ENCODE measurements around the gene MRPL2.
A peak's percentile ranks its signal among the peaks of the same experiment; 100 is the strongest.

Gene MRPL2

DNA sequence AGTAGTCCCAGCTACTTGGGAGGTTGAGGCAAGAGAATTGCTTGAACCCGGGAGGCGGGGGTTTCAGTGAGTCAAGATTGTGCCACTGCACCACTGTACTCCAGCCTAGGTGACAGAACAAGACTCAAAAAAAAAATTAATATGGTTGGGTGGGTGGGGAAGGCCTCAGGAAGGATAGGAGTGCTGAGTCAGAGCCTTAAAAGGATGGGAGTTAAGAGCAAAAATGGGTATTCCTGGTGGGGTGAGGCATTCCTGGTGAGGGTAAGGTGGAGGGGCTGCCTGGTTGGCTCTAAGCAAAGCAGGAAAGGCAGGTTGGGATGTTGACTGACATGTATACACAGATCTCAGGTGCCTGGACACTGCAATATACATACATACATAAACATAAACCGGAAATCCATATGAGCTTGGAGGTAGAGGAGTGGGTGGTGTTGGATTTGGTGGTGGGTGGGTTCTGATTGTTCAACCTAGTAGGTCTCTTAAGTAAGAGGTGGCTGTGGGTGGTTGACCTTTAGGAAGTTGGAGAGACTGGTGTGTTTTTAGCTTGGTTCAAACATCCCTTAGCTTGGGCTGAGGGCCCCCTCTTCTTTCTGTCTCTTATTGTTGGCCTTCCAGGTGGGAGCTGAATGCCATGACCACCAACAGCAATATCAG lies 39.1 kb downstream of the MRPL2 start:
- intact Hi-C loops (cut with DNase I; ENCODE audit: low total_unique reads) = no loop called here
- H3K27ac ChIP-seq = peak overlapping the region in 1 of 2 donors; percentile 86
- no peaks in the 10 kb centered on the region for H3K9me3 ChIP-seq
- H3K4me1 ChIP-seq = peaks cover 0 to 60% (median 43%) of the 10 kb centered on the region in 4 donors
- H3K36me3 ChIP-seq = peaks cover 16 to 38% (median 36%) of the 10 kb centered on the region in 3 donors
- H3K27me3 ChIP-seq = no peaks in the 10 kb centered on the region
- no peak overlapping the region for H3K4me3 ChIP-seq
- TF ChIP-seq, protein P1, sequence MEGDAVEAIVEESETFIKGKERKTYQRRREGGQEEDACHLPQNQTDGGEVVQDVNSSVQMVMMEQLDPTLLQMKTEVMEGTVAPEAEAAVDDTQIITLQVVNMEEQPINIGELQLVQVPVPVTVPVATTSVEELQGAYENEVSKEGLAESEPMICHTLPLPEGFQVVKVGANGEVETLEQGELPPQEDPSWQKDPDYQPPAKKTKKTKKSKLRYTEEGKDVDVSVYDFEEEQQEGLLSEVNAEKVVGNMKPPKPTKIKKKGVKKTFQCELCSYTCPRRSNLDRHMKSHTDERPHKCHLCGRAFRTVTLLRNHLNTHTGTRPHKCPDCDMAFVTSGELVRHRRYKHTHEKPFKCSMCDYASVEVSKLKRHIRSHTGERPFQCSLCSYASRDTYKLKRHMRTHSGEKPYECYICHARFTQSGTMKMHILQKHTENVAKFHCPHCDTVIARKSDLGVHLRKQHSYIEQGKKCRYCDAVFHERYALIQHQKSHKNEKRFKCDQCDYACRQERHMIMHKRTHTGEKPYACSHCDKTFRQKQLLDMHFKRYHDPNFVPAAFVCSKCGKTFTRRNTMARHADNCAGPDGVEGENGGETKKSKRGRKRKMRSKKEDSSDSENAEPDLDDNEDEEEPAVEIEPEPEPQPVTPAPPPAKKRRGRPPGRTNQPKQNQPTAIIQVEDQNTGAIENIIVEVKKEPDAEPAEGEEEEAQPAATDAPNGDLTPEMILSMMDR (IDR thresholded peaks at IDR 0.05) = no peak
- no peak for DNase-seq

DNA sequence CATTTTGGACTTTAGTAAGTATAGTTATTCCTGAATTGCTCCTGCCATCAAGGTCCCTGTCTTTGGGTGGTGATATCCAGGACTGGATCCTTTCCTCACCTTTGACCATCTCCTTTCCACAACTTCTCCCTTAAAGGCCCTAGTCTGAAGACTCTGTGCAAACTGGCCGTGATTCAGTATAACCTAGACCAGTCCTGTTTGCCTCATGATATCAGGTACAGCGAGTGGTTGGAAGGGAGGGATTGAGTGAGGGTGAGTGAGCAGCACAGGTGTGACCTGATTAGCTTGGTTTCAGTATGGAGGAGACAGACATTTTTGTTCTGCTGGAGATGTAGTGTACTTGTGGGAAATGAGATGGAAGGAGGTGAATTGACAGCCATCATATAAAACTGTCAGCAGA lies 40.1 kb downstream of the MRPL2 start:
- intact Hi-C loops (cut with DNase I; ENCODE audit: low total_unique reads) = no loop called here
- Histone ChIP-seq H3K4me1 (peaks cover 0 to 64% (median 47%) of the 10 kb centered on the region in 4 donors), H3K27ac (no peak overlapping the region), H3K9me3 (no peaks in the 10 kb centered on the region), H3K36me3 (peaks cover 14 to 31% (median 29%) of the 10 kb centered on the region in 3 donors), H3K4me3 (no peak overlapping the region), H3K27me3 (no peaks in the 10 kb centered on the region)
- TF ChIP-seq, protein P1 (IDR thresholded peaks at IDR 0.05) = no peak
- no peak for DNase-seq

DNA sequence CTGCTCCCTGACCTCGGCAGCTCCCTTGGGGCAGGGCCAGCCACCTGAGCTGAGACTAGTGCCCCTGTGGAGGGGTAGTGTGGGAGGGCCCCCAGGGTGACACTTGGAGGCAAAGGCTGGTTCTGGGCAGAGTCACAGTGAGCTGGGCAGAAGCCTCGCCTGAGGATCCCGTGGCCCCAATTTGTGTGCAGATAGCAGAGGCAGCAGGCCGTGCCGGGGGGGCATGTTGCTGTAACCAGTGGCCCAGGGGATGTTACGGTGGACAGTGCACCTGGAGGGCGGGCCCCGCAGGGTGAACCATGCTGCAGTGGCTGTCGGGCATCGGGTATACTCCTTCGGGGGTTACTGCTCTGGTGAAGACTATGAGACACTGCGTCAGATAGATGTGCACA lies 42.3 kb downstream of the MRPL2 start:
- H3K27me3 ChIP-seq = no peaks in the 10 kb centered on the region
- peaks cover 0 to 58% (median 44%) of the 10 kb centered on the region in 4 donors for H3K4me1 ChIP-seq
- intact Hi-C loops (cut with DNase I; ENCODE audit: low total_unique reads) = no loop called here
- TF ChIP-seq, protein P1 (IDR thresholded peaks at IDR 0.05) = no peak
- H3K4me3 ChIP-seq = no peak overlapping the region
- H3K27ac ChIP-seq = peak overlapping the region in 1 of 2 donors; percentile 45
- peaks cover 14 to 34% (median 30%) of the 10 kb centered on the region in 3 donors for H3K36me3 ChIP-seq
- no peak for DNase-seq
- H3K9me3 ChIP-seq = no peaks in the 10 kb centered on the region

DNA sequence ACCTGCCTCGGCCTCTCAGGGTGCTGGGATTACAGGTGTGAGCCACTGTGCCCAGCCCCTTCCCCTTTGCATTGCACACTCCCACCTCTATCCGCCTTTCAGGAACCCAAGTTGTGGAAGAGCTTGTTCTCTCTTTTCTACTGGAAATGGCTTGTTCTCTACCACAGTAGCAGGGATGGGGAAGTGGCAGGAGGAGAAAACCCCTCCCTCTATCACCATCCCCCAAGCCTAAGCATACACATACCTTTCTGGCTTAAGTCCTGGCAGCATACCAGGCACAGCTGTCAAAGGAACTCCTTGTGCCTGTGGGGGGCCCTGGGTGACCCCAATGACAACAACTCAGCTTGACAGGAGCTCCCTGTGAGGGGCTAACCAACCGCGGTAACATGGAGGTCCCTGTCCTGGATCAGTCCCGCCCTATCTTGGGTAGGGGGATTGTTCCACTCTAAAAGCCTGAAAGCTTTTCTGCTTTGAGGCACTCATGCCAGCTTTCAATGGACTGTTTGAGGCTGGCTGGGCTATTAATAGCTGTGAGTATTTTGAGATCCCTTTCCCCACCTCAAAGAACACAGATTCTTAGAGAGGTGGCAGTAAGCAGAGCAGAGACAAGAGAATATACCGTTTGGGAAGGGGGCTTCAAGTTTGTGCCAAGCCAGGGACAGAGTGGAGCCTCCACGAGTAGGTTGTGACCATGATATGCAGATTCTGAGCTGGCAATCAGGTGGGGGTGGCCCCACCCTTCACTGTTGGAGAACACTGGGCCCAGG lies 42.9 kb downstream of the MRPL2 start:
- peak overlapping the region in 1 of 2 donors; percentile 45 for H3K27ac ChIP-seq
- no peaks in the 10 kb centered on the region for H3K9me3 ChIP-seq
- H3K4me3 ChIP-seq = no peak overlapping the region
- peaks cover 19 to 40% (median 36%) of the 10 kb centered on the region in 3 donors for H3K36me3 ChIP-seq
- peaks cover 0 to 58% (median 45%) of the 10 kb centered on the region in 4 donors for H3K4me1 ChIP-seq
- TF ChIP-seq, protein P1 (IDR thresholded peaks at IDR 0.05) = no peak
- no peaks in the 10 kb centered on the region for H3K27me3 ChIP-seq
- DNase-seq = no peak
- intact Hi-C loops (cut with DNase I; ENCODE audit: low total_unique reads) = no loop called here

DNA sequence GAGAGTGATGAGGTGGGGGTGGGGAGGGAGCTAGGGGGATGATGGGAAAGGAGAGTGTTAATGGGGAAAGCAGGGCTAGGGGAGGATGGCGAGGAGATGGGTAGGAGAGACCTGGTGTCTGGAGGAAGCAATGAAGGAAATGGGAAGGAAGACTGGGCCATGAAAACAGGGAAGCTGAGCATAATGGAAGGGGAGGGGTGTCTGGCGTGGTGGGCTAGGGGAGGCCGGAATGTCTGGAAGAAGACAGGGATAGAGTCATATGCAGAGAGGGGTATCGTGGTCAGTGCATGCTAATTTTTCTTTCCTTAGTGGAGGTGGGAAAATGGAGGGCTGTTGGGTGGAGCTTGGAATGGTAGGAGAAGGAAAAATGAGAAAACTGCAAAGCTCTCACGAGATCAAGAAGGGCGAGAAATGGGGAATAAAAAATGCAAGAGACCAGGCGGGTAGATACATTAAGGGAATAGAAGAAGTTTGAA lies 44.8 kb downstream of the MRPL2 start:
- peak overlapping the region; percentile 85 to 86 for H3K27ac ChIP-seq
- no peak for DNase-seq
- peaks cover 0 to 49% (median 41%) of the 10 kb centered on the region in 4 donors for H3K4me1 ChIP-seq
- intact Hi-C loops (cut with DNase I; ENCODE audit: low total_unique reads) = loop anchor here (5.0 kb wide), 3 partner anchors 38 to 108 kb away; partner anchors contain the start of genes CNPY3 and CUL7
- no peaks in the 10 kb centered on the region for H3K9me3 ChIP-seq
- TF ChIP-seq, protein P1 (IDR thresholded peaks at IDR 0.05) = no peak
- peaks cover 33 to 53% (median 47%) of the 10 kb centered on the region in 3 donors for H3K36me3 ChIP-seq
- no peaks in the 10 kb centered on the region for H3K27me3 ChIP-seq
- H3K4me3 ChIP-seq = peak overlapping the region; percentile 71 to 83
